WTC11 (cell line): Measurements from ENCODE around the gene CLCN1. TPM values are rescaled to one million over a fixed set of nuclear protein-coding genes. Genes with fewer than 3 reads are reported as not detected.

ENCODE experiments used
- ATAC-seq: fragments of 200-7000 bp; cut with Tn5 transposase; 2 replicates; pipeline ENCODE4 v1.10.0; 2021; ENCODE audit warnings: mild to moderate bottlenecking, moderate library complexity
- CTCF ChIA-PET: fragments of 300-600 bp; sonication (Branson Sonifier 250); formaldehyde crosslinking; loops from one replicate; lab custom pipeline; 2021; ENCODE audit warnings: antibody characterized with exemption; lab: Charles Lee
- POLR2A ChIA-PET: fragments of 350-600 bp; sonication (Branson Sonifier 250); formaldehyde crosslinking; loops from one replicate; lab custom pipeline; 2021; ENCODE audit warnings: antibody characterized with exemption; lab: Charles Lee
- DNase-seq: peaks from one replicate; pipeline ENCODE4 v3.0.0; 2021; ENCODE audit warnings: low spot score
- H3K27ac Mint-ChIP-seq: 2 replicates; pipeline ENCODE4 v1.8.0; 2021; ENCODE audit warnings: mixed read lengths
- H3K27me3 Mint-ChIP-seq: 2 replicates; pipeline ENCODE4 v1.8.0; 2021; ENCODE audit warnings: low read depth, mild to moderate bottlenecking, moderate library complexity, mixed read lengths
- H3K36me3 Mint-ChIP-seq: 2 replicates; pipeline ENCODE4 v1.8.0; 2021; ENCODE audit warnings: mixed read lengths
- H3K4me1 Mint-ChIP-seq: 2 replicates; pipeline ENCODE4 v1.8.0; 2022; ENCODE audit warnings: mixed read lengths
- H3K4me3 Mint-ChIP-seq: 2 replicates; pipeline ENCODE4 v1.8.0; 2021; ENCODE audit warnings: mild to moderate bottlenecking, moderate library complexity, mixed read lengths
- H3K9me3 Mint-ChIP-seq: 2 replicates; pipeline ENCODE4 v1.8.0; 2021; ENCODE audit warnings: mixed read lengths
- AR ChIP-seq: fragments of 250-450 bp; sonication (Bioruptor Pico); IDR thresholded peaks from 2 replicates; pipeline ENCODE4 v1.9.0; 2021; ENCODE audit warnings: mild to moderate bottlenecking
- ATF1 ChIP-seq: sonication (generic); formaldehyde crosslinking; IDR thresholded peaks from 2 replicates; pipeline ENCODE4 v1.8.1; 2023; ENCODE audit warnings: mild to moderate bottlenecking, moderate library complexity, missing genetic modification reagents
- ATF3 ChIP-seq: sonication (generic); formaldehyde crosslinking; conservative IDR thresholded peaks from 2 replicates; pipeline ENCODE4 v1.8.1; 2022; ENCODE audit warnings: mild to moderate bottlenecking, missing genetic modification reagents
- CDX4 ChIP-seq: fragments of 250-450 bp; sonication (Bioruptor Pico); IDR thresholded peaks from 2 replicates; pipeline ENCODE4 v1.9.0; 2021; ENCODE audit warnings: moderate library complexity, mild to moderate bottlenecking, inconsistent platforms, borderline replicate concordance
- CREB1 ChIP-seq: sonication (generic); formaldehyde crosslinking; IDR thresholded peaks from 2 replicates; pipeline ENCODE4 v1.8.0; 2023; ENCODE audit warnings: mild to moderate bottlenecking, missing genetic modification reagents
- ERG ChIP-seq: fragments of 250-450 bp; sonication (Bioruptor Pico); IDR thresholded peaks from 2 replicates; pipeline ENCODE4 v1.8.0; 2021; ENCODE audit warnings: mild to moderate bottlenecking
- ESRRA ChIP-seq: sonication (generic); formaldehyde crosslinking; IDR thresholded peaks from 2 replicates; pipeline ENCODE4 v1.8.1; 2022; ENCODE audit warnings: mild to moderate bottlenecking, missing genetic modification reagents, borderline replicate concordance
- ETV6 ChIP-seq: sonication (generic); formaldehyde crosslinking; IDR thresholded peaks from 2 replicates; pipeline ENCODE4 v1.8.1; 2022; ENCODE audit warnings: mild to moderate bottlenecking, missing genetic modification reagents
- GTF2I ChIP-seq: fragments of 250-450 bp; sonication (Bioruptor Pico); conservative IDR thresholded peaks from 2 replicates; pipeline ENCODE4 v1.4.0; 2021; ENCODE audit warnings: mild to moderate bottlenecking
- NFATC4 ChIP-seq: fragments of 250-450 bp; sonication (Bioruptor Pico); IDR thresholded peaks from 2 replicates; pipeline ENCODE4 v1.9.0; 2021; ENCODE audit warnings: mild to moderate bottlenecking
- OVOL2 ChIP-seq: fragments of 250-450 bp; sonication (Bioruptor Pico); IDR thresholded peaks from 2 replicates; pipeline ENCODE4 v1.9.0; 2021; ENCODE audit warnings: mild to moderate bottlenecking, borderline replicate concordance
- ZNF232 ChIP-seq: sonication (generic); formaldehyde crosslinking; IDR thresholded peaks from 2 replicates; pipeline ENCODE4 v1.8.0; 2022; ENCODE audit warnings: mild to moderate bottlenecking, missing genetic modification reagents
- ZNF396 ChIP-seq: fragments of 250-450 bp; sonication (Bioruptor Pico); IDR thresholded peaks from 2 replicates; pipeline ENCODE4 v1.8.0; 2021; ENCODE audit warnings: mild to moderate bottlenecking, moderate library complexity, borderline replicate concordance
- ZNF416 ChIP-seq: fragments of 250-450 bp; sonication (Bioruptor Pico); IDR thresholded peaks from 2 replicates; pipeline ENCODE4 v1.9.0; 2021; ENCODE audit warnings: mild to moderate bottlenecking, inconsistent platforms
- ZNF532 ChIP-seq: fragments of 250-450 bp; sonication (Bioruptor Pico); IDR thresholded peaks from 2 replicates; pipeline ENCODE4 v1.9.0; 2021; ENCODE audit warnings: mild to moderate bottlenecking, borderline replicate concordance
- total RNA-seq: library from RNA; stranded (reverse); gene quantifications from 3 replicates; pipeline ENCODE4 v1.2.3, GENCODE V29; 2021
- TF ChIP-seq, protein P1 (sequence below): sonication (generic); formaldehyde crosslinking; IDR thresholded peaks from 2 replicates; pipeline ENCODE4 v1.8.0; 2022; ENCODE audit warnings: mild to moderate bottlenecking, missing genetic modification reagents
- TF ChIP-seq, protein P2 (sequence below): fragments of 200-600 bp; IDR thresholded peaks from 2 replicates; pipeline ENCODE4 v1.8.0; 2022; ENCODE audit warnings: antibody characterized with exemption
- TF ChIP-seq, protein P3 (sequence below): sonication (generic); formaldehyde crosslinking; IDR thresholded peaks from 2 replicates; pipeline ENCODE4 v1.8.1; 2023; ENCODE audit warnings: mild to moderate bottlenecking, missing genetic modification reagents, moderate library complexity

The CLCN1 gene
- total RNA-seq, 1 experiment from 2014 or later: 0.28 TPM

- TF ChIP-seq ATF3: no peak
- 0 out of 2 replicates have a peak, but pooled peaks have one; percentile 47 for TF ChIP-seq ZNF416 (CRISPR knock-in tag)
- TF ChIP-seq, all 79 proteins: peak for 1
Observed at GRCh38 chr7:143385891-143386781, 70.2 kb downstream of the CLCN1 start (continued).

- Mint-ChIP-seq H3K4me3 (no peak overlapping the region), H3K4me1 (peaks cover 17% of the 10 kb centered on the region), H3K27ac (no peak overlapping the region), H3K27me3 (no peaks in the 10 kb centered on the region), H3K9me3 (no peaks in the 10 kb centered on the region), H3K36me3 (peaks cover 37% of the 10 kb centered on the region)
- POLR2A ChIA-PET: interaction anchor here (0.5 to 7.2 kb wide), 5 partner anchors 16 to 30 kb away, joined by 3 to 62 read pairs (median 3); partner anchors contain the start of gene EPHA1
- CTCF ChIA-PET: interaction anchor here (0.6 to 4.4 kb wide), 10 partner anchors 7 to 147 kb away, joined by 3 to 48 read pairs (median 7); partner anchors contain the start of genes EPHA1 and FAM131B
- peak; percentile 21 for ATAC-seq
- DNase-seq: peak; percentile 44
- no peak for TF ChIP-seq ETV6
- 0 out of 2 replicates have a peak, but pooled peaks have one; percentile 51 for TF ChIP-seq ERG
- no peak for TF ChIP-seq ATF1 (CRISPR knock-in tag)
- TF ChIP-seq AR (CRISPR knock-in tag): 0 out of 2 replicates have a peak, but pooled peaks have one; percentile 1
- no peak for TF ChIP-seq ESRRA
- TF ChIP-seq, protein P1, sequence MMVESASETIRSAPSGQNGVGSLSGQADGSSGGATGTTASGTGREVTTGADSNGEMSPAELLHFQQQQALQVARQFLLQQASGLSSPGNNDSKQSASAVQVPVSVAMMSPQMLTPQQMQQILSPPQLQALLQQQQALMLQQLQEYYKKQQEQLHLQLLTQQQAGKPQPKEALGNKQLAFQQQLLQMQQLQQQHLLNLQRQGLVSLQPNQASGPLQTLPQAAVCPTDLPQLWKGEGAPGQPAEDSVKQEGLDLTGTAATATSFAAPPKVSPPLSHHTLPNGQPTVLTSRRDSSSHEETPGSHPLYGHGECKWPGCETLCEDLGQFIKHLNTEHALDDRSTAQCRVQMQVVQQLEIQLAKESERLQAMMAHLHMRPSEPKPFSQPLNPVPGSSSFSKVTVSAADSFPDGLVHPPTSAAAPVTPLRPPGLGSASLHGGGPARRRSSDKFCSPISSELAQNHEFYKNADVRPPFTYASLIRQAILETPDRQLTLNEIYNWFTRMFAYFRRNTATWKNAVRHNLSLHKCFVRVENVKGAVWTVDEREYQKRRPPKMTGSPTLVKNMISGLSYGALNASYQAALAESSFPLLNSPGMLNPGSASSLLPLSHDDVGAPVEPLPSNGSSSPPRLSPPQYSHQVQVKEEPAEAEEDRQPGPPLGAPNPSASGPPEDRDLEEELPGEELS: no peak
- TF ChIP-seq CDX4 (CRISPR knock-in tag): no peak
- TF ChIP-seq, protein P2, sequence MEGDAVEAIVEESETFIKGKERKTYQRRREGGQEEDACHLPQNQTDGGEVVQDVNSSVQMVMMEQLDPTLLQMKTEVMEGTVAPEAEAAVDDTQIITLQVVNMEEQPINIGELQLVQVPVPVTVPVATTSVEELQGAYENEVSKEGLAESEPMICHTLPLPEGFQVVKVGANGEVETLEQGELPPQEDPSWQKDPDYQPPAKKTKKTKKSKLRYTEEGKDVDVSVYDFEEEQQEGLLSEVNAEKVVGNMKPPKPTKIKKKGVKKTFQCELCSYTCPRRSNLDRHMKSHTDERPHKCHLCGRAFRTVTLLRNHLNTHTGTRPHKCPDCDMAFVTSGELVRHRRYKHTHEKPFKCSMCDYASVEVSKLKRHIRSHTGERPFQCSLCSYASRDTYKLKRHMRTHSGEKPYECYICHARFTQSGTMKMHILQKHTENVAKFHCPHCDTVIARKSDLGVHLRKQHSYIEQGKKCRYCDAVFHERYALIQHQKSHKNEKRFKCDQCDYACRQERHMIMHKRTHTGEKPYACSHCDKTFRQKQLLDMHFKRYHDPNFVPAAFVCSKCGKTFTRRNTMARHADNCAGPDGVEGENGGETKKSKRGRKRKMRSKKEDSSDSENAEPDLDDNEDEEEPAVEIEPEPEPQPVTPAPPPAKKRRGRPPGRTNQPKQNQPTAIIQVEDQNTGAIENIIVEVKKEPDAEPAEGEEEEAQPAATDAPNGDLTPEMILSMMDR: 0 out of 2 replicates have a peak, but pooled peaks have one; percentile 35
- no peak for TF ChIP-seq ZNF532
- TF ChIP-seq NFATC4: no peak
- TF ChIP-seq ZNF396 (CRISPR knock-in tag): no peak
- TF ChIP-seq GTF2I (CRISPR knock-in tag): no peak
- TF ChIP-seq OVOL2 (CRISPR knock-in tag): no peak
- TF ChIP-seq ZNF232 (CRISPR knock-in tag): no peak
- TF ChIP-seq, protein P3, sequence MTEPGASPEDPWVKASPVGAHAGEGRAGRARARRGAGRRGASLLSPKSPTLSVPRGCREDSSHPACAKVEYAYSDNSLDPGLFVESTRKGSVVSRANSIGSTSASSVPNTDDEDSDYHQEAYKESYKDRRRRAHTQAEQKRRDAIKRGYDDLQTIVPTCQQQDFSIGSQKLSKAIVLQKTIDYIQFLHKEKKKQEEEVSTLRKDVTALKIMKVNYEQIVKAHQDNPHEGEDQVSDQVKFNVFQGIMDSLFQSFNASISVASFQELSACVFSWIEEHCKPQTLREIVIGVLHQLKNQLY (CRISPR knock-in tag): no peak
- TF ChIP-seq CREB1 (CRISPR knock-in tag): no peak
Observed at GRCh38 chr7:143387156-143387975, 71.5 kb downstream of the CLCN1 start.
